ENCODE data around the gene TMEM135.
A peak's percentile ranks its signal among the peaks of the same experiment; 100 is the strongest.
"Not testable (repeated sequence)": the region's sequence is repeated elsewhere in the genome, so short reads cannot be mapped to it uniquely, and the experiment has no call there.

The TMEM135 gene

DNA sequence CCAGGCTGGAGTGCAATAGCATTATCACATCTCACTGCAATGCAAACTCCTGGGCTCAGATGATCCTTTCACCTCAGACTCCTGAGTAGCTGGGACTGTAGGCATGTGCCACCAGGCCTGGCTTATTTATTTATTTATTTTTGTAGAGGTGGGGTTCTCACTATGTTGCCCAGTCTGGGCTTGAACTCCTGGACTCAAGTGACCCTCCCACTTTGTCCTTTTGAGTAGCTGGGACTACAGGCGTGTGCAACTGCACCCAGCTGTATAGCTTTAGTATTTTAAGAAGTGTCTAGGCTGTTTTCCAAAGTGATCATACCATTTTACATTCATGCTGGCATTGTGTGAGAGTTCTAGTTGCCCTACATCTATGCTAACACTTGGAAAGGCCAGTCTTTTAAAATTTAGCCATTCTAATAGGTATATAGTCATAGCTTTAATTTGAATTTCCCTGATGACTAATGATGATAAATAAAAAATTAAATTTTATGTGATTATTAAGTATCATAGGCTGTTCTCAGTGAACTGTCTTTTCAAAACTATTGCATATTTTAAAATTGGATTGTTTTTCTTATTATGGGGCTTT, 96.9 kb downstream of the TMEM135 start:
- no peak for DNase-seq
- intact Hi-C loops (cut with DNase I), result no loop called here

DNA sequence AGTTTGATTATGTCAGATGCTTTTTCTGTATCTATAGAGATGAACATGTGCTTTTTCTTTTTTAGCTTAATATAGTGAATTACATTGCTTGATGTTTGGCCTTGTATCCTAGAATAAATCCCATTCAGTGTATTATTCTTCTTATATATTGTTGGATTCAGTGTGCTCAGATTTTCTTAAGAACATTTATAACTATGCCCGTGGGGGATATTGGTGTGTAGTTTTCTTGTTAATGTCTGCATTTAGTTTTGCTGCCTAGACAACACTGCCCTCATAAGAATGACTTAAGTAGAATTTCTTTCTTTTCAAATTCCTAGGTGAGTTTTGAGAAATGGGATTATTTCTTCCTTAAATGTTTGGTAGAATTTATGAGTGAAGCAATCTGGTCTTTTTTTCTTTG, 98.5 kb downstream of the TMEM135 start:
- no peak for DNase-seq
- intact Hi-C loops (cut with DNase I), result no loop called here

DNA sequence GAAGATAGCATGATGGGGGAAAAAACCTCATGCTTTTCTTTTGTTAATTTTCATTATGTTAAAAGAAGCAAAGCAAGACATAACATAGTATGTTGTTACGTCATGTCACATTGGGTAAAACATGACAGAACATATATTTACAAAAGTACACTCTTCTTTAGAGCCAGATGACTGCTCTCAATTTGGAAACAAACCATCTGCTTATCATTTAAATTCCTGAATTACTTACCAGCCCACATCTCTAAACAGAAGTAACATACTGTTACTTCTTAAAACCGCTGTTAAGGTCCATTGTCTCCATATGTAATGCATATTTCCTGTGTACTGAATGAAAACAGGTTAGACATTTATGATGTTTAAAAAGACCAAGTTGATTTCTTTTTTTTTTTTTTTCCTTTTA, 100.0 kb downstream of the TMEM135 start:
- DNase-seq, result no peak
- intact Hi-C loops (cut with DNase I), result no loop called here

DNA sequence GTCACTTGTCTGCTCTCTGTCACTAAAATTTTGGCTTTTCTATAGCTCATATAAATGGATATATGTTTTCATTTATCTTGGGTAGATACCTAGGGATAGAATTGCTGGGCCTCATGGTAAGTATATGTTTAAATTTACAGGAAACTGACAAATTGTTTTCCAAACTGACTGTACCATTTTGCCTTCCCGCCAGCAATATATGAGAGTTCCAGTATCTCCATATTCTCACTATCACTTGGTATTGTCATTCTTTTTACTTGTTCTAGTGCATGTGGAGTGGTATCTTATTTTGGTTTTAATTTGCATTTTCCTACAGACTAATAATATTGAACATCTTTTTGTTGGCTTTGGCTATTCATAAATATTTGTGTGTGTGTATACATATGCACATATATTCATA, 101.7 kb downstream of the TMEM135 start:
- intact Hi-C loops (cut with DNase I), result no loop called here
- DNase-seq, result no peak

DNA sequence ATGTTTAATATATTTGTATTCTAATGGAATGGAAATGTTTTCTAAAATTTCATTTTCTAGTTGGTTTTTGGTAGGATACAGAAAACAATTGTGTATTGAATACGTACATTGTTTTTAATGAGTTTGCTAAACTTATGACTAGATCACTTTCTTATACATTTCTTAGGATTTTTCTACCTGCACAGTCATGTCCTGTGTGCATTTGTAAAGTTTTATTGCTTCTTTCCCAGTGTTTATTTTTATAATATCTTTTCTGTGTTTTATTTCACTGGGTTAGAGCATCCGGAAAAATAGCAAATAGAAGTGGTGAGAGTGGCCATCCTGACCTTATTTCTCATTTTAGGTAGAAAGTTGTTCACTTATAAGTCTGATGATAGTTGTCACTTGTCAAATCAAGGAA, 103.6 kb downstream of the TMEM135 start:
- intact Hi-C loops (cut with DNase I), result no loop called here
- no peak for DNase-seq

DNA sequence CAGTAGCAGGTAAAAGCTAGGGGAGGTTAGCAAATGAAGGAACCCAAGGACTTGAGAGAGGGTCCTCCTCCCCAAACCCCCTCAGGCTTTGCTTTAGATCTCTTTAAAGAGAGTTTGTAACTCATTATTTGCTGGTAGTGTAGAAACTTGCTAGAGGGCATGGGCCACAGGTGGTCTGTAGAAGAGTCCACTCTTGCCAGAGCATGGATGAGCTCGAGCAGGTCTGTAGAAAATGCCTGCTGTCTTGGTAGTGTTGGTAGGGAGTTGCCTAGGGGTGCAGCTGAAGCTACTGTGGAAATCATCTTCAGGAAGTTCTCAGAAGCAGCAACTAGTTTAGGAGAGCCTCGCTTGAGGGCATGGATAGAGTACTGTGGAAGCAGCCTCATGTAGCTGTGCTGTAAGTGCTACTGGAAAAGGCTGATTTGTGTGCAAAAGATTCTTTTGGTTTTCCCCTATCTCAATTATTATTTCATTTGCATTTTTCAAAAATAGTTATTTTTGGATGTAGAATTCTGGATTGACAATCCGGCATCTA, 104.3 kb downstream of the TMEM135 start:
- intact Hi-C loops (cut with DNase I), result no loop called here
- no peak for DNase-seq

DNA sequence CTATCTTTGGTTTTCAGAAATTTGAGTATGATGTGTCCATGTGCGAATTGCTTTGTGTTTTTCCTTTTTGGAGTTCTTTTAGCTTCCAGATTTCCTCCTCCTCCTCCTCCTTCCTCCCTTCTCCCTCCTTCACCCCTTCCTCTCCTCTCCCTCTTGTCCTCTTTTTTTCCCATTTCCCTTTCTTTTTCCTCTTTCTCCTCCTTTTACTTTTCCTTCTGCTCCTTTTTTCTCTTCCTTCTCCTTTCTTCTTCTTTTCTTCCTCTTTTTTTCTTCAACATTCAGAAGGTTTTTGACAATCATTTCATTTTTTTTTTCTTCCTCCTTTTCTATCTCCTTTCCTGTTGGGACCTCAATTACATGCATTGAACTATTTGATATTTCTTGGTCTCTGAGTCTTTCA, 104.9 kb downstream of the TMEM135 start:
- intact Hi-C loops (cut with DNase I), result no loop called here
- DNase-seq, result no peak

DNA sequence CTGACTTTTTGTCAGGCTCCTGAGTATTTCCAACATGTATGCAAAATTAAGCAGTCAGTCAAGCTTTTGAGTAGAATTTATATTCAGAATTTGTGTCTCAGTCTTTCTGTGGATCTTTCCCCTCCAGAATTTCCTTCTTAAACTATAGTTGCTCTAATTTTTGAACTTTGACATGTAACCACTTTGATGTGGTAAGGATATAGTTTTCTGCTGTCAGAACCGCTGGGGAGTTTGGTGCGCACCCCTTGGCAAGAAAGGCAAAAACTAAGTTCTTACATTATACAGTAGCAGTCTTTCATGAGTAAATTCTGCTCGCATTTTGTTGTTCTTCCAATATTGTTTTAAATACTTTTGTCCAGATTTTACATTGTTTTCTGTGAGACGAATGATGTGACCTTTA, 105.9 kb downstream of the TMEM135 start:
- intact Hi-C loops (cut with DNase I), result no loop called here
- no peak for DNase-seq

DNA sequence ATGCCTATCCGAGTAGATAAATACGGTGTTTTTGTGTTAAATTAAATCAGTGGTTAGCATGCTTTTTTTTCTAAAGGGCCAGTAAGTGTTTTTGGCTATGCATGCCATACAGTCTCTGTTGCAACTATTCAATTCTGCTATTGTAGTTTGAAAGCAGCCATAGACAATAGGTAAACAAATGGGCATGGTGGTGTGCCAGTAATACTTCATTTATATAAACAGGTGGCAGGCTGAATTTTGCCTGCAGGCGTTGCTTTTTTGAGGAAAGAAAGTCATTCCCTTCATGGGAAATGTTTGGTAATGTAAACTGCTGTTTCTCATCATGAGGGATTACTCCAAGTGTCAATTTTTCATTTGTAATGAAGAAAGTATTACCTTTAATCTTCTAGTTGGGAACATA, 106.5 kb downstream of the TMEM135 start:
- intact Hi-C loops (cut with DNase I), result no loop called here
- DNase-seq, result no peak

DNA sequence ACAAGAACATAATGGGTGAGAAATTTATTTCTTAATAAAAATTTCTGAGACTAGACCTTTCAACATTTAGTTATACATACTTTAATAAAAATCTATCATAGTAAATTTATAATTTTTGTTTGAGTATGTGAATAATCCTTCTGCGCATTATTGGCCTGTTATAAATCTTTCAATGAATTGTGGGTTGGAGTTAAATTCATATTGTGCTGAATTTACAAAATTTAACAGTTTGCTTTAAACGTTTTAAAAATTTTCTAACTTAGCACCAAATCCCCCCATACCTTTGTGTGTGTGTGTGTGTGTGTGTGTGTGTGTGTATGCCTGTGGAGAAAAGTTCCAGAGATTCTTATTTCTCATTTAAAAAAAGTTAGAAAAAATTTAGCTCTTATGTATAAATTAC, 111.0 kb downstream of the TMEM135 start:
- no peak for DNase-seq
- intact Hi-C loops (cut with DNase I), result no loop called here

DNA sequence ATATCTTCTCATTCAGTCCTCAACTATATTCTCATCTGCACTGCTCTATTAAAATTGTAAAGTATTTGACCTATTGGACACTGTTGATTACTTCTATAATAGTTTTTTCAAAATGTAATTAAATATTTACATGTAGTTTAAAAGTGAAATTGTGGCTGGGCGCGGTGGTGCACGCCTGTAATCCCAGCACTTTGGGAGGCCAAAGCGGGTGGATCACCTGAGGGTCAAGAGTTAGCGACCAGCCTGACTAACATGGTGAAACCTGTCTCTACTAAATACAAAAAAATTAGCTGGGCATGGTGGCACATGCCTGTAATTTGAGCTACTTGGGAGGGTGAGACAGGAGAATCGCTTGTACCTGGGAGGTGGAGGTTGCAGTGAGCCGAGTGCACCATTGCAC, 112.0 kb downstream of the TMEM135 start:
- intact Hi-C loops (cut with DNase I), result not testable (repeated sequence)
- DNase-seq, result peak in 1 of 10 donors; percentile 57

DNA sequence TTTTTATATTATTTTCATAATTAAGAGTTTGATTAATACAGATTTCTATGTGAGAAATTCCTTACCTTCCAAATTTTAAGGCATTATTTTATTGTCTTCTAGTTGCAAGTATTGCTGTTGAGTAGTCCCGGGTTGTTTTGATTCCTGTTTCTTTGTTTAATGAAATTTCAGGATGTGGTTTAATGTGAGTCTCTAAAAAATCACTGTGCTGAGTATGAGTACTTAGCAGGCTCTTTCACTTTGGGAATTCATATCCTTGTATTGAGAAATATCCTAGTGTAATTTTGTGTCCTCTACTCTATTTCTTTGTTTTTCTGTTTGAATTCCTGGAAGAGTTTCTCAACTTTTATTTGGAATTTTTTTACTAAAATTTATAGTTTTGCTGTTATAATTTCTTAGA, 113.2 kb downstream of the TMEM135 start:
- intact Hi-C loops (cut with DNase I), result no loop called here
- DNase-seq, result no peak

DNA sequence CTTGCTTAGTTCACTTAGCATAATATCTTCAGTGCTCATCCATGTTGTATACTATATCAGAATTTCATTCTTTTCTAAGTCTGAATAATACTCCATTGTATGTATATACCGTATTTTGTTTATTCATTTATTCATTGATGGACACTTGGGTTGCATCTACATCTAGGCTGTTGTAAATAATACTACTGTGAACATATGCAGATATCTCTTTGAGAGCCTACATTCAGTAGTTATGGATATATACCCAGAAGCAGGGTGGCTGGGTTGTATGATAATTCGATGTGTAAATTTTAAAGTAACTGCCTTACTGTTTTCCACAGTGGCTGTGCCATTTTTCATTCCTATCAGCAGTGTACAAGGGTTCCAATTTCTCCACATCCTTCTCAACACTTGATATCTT, 116.5 kb downstream of the TMEM135 start:
- intact Hi-C loops (cut with DNase I), result no loop called here
- no peak for DNase-seq

DNA sequence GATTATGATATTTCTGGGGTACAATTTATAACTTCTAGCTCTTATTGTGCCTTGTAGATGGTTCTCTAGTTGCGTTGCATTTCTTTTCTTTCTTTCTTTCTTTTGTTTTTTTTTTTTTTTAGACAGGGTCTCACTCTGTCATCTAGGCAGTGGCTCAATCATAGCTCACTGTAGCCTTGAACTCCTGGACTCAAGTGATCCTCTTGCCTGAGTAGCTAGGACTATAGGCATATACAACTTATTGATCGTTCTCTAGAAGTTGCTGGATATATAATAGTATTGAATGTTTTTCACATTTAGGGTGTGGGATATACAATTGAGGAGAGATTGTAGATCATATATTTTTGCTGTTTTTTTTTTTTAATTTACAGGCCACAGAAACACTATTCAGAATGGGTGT, 119.2 kb downstream of the TMEM135 start:
- intact Hi-C loops (cut with DNase I), result no loop called here
- no peak for DNase-seq

DNA sequence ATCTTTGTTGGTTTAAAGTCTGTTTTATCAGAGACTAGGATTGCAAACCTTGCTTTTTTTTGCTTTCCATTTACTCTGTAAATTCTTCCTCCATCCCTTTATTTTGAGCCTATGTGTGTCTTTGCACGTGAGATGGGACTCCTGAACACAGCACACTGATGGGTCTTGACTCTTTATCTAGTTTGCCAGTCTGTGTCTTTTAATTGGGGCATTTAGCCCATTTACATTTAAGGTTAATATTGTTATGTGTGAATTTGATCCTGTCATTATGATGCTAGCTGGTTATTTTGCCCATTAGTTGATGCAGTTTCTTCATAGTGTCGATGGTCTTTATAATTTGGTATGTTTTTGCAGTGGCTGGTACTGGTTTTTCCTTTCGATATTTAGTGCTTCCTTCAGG, 131.3 kb downstream of the TMEM135 start:
- intact Hi-C loops (cut with DNase I); DNase-seq: not testable (repeated sequence)

DNA sequence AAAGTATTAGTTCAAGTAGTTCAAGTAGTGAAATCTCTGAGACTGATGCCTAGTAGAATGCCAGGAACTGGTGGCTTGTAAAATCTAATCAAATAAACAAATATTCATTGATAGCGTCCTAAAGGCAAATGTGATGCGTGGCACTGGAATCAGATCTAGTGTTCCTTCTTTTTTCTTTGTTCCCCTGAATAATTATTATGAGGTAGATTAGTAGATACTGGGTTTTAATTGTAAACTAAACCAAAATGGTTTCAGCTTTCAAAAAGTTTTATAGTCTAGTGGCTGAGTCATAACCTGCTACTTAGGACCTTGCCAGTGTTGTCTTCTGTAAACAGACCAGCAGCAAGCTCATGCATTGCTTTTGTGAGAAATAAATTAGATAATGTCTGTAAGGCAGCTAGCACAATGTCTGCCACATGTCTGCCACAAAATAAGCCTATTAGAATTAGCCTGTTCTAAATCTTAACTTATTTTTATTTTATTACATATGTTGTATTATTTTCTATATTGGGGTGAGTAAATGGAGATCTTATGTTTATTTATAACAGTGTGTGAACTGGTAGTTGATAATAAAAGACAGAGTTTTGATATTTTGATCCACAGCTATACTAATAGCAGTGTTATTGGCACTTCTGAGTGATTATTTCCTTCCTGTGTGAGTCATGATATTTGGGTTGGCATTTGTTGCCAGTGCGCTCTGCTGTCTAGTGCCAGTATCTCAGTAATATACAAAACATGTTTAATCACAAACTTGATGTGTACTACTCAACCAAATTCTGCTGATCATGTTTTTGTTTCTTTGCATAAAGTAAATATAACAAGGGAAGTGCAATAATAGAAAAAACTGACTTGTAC, 135.7 kb downstream of the TMEM135 start:
- DNase-seq, result no peak
- intact Hi-C loops (cut with DNase I), result no loop called here

DNA sequence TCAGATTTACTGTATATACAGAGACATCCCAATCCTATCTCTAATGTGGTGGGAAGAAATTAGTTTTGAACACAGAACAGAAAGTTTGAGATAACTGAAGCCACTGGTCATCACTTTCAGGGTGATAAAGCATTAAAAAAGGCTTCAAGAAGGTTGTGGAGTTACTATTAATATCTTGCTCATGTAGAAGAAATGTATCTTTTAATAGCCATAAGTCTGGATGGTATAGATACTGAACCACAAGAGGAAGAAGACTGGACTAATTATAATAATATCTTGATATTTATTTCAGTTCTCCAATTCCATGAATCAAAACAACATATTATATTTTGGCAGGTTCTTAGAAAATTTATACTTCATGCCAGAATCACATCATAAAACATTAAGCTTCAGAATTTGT, 137.1 kb downstream of the TMEM135 start:
- intact Hi-C loops (cut with DNase I), result no loop called here
- no peak for DNase-seq

DNA sequence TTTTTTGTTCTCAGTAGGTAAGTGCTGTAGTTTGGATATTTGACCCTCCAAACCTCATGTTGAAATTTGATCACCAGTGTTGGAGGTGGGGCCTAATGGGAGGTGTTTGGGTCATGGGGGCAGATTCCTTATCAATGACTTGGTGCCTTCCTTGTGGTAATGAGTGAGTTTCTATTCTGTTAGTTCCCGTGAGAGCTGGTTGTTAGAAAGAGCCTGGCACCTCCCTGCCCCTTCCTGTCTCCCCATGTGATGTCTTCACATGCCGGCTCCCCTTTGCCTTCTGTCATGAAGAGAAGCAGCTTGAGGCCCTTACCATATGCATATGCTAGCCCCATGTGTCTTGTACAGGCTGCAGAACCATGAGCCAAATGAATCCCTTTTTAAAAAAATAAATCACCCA, 138.3 kb downstream of the TMEM135 start:
- intact Hi-C loops (cut with DNase I), result no loop called here
- DNase-seq, result no peak

DNA sequence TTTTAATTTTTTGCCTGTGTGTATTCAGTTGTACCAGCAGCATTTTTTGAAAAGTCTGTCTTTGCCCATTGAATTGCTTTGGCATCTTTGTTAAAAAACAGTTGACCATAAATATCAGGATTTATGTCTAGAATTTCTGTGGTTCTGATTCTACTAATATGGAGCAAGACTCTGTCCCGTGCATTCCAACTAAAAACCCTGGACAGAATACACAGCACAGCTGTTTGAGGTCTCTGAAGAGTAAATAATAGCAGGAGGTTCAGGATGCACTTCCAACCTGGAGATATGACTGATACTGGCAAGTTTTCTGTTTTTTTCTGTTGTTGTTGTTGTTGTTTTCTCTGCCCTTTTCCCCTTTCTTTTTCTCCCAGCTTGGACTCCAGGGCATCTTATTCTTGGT, 141.9 kb downstream of the TMEM135 start:
- intact Hi-C loops (cut with DNase I), result no loop called here
- no peak for DNase-seq

DNA sequence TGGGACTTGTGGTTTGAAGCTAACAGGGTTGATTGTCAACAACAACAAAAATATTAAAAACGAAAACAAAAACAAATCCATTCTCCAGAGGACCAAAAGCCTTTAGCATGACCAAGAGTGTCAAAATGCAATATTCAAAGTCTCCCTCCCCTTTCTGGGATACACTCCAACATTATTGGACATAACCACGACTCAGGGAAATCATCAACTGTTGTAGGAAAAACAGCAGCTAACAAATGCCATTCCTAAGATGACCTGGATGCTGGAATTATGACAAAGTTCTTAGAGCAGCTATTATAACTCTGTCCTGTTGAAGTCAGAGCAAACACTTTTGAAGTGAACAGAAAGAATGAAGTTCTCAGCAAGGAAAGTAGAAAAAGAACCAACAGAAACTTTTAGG, 143.0 kb downstream of the TMEM135 start:
- intact Hi-C loops (cut with DNase I), result no loop called here
- DNase-seq, result no peak

DNA sequence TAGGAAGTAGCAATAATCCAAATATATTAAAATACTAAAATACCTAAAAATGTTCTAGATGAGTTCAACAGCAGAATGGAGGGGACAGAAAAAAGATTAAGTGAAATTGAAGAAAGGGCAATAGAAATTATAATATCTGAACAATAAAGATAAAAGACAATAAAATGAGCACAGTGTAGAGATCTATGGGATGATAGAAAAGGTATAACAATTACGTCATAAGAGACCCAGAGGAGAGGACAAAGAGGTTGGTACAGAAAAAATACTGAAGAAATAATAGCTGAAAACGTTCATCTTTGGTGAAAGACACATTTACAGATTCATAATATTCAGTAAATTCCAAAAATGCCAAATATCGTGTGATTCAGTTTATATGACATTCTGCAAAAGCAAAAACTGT, 143.4 kb downstream of the TMEM135 start:
- intact Hi-C loops (cut with DNase I), result no loop called here
- DNase-seq, result no peak

DNA sequence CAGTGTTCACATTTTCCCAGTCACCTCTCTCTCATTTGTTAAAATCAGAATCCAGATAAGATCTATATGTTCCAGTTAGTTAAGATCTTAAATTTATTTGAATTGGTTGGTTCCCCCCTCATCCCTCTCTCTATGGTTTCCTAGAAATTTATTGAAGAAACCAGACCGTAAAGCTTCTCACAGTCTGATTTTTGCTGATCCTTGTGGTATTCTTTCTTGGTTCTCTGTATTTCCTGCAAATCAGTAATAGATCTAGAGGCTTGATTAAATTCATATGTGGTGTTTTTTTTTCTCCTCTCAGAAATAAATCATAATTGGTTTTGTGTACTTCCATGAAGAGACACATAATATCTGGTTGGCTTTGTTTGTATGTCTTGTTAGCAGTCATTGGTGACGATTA, 147.5 kb downstream of the TMEM135 start:
- no peak for DNase-seq
- intact Hi-C loops (cut with DNase I), result no loop called here
